ENCODE data around the gene CAV2.

DNA sequence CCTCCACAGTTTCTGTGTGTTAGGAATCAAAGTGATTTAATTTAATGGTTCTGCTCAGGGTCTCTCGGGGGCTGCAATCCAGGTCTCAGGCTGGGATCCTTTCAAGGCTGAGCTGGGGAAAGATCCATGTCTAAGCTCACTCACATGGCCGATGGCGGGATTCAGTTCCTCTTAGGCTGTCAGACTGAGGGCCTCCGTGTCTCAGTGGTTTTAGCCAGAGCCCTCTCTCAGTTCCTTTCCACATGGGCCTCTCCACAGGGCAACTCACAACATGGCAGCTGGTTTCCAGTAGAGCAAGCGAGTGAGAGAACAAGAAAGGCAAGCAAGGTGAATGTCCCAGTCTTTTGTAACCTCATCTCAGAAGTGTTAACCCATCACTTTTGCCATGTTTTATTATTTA, 52.2 kb downstream of the CAV2 start:
- no peak for TF ChIP-seq POLR2A (IDR thresholded peaks at IDR 0.05)
- TF ChIP-seq CTCF (IDR thresholded peaks at IDR 0.05), result no peak
